Stimulated activated CD4-positive, alpha-beta T cell treated with anti-CD3 and anti-CD28 coated beads, Interleukin-4, amount 100 ng/mL, for 48 hours (primary cell): ENCODE data around the gene PRICKLE1.
"Not testable (repeated sequence)": the region's sequence is repeated elsewhere in the genome, so short reads cannot be mapped to it uniquely, and the experiment has no call there.

Experiments used
- DNase-seq, 2 donors: peaks; one replicate each; pipeline ENCODE4 v3.0.0-alpha.2; 2020; ENCODE audit warnings: low read depth in 2 of 2

The PRICKLE1 gene

DNA sequence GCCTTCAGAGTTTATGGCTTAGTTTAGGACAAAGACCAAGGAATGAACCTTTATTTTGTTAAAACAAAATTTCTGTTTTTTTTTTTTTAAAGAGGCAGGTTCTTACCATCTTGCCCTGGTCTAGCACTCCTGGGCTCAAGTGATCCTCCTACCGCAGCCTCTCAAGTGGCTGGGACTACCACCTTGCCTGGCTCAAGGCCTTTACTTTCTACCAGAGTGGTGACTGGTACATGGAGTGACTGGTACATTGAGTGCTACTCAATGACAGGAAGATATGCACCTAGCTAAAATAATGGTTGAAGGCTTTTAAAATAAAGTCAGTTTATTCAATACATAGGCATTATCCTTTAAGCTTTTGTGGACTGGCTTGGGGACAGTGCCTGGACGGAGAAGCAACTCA lies 32.6 kb downstream of the PRICKLE1 start:
- DNase-seq, result no peak

DNA sequence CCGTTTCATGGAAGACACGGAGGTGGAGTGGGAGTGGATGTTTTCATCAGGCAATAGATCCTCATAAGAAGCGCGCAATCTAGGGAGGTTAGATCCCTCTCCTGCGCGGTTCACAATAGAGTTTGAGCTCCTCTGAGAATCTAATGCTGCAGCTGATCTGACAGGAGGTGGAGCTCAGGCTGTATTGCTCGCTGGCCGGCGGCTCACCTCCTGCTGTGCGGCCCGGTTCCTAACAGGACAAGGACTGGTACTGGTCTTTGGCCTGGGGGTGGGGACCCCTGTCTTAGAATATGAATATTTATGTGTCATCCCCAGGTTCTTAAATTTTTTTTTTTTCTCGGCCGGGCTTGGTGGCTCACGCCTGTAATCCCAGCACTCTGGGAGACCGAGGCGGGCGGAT lies 36.7 kb downstream of the PRICKLE1 start:
- no peak for DNase-seq

DNA sequence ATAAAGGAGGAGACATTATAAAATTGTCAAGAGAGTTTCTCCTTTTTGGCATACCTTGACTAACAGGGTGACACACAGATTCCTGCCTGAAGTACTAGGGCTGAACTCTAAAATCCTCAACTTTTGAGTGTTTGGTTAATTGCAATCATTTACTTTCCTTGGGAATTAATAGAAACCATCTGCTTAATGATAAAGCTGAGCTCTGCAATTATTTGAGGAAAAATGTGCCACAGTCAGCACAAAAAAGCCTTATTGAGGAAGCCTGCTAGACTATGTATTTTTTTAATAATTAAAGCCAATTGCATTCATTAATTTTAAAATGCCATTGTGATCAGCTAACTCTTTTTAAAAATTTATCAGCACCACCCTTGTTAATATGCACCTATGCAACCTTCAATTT lies 38.7 kb downstream of the PRICKLE1 start:
- DNase-seq, result no peak

DNA sequence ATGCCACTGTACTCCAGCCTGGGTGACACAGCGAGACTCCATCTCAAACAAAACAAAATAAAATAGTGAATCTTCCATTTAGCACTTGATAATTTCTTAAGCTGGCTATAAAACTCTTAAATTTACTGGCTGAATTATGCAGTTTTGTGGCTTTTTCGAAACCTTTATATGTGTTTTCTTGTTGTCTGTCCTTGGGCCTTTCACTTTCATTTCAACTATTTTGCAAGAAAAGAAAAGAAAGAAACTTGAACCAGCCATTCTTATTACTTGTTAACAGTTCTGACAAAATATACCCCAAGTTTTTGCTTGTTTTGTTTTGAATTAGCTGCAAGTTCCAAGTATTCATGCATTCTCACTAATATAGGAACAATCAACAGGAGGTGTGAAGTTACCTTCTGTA lies 42.8 kb downstream of the PRICKLE1 start:
- DNase-seq, result no peak

DNA sequence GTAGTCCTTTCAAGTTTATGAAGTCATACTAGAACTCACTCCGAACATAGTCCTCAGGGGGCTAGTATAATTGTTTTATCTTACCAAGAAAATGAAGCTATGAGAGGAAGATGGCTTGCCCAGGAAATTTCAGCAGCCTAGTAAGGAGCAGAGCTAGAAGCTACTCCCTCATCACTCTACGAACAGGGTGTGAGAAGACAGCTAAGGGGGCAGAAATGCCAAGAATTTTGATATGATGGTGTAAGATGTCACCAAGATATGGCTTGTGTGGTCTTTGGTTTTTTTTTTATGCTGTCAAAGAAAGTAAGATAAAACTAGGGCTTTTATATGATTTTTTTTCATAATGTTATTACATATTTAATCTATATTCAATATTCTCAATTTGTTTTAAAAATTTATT lies 47.6 kb downstream of the PRICKLE1 start:
- DNase-seq, result no peak

DNA sequence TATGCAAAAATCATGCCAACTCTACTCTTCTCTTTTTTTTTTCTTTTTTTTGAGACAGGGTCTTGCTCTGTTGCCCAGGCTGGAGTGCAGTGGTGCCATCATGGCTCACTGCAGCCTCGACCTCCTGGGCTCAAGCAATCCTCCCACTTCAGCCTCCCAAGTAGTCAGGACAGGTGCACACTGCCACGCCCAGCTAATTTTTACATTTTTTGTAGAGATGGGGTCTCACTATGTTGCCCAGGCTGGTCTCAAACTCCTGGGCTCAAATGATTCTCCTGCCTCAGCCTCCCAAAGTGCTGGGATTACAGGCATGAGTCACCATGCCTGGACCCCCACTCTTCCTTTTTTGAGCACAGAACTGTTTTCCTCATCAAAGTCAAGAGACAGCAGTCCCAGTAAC lies 48.2 kb downstream of the PRICKLE1 start:
- DNase-seq, result not testable (repeated sequence)

DNA sequence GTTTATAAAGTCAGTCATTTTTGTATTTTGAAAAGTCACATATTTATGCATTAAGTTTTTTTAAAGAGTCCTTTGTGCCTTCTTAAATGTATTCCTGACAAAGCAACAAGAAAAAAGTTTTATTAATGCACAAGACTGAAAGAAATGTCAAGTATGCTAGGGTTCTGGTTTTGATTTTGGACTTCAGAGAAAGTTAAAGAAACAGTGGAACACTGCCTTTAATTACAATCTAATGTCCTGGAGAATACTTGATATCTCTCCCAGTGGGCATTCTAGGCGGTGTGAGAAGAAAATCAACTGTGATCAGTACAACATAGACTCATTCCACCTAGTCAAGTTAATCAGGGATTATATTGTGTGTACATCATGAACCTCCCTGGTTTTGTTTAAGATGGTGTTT lies 49.9 kb downstream of the PRICKLE1 start:
- no peak for DNase-seq

DNA sequence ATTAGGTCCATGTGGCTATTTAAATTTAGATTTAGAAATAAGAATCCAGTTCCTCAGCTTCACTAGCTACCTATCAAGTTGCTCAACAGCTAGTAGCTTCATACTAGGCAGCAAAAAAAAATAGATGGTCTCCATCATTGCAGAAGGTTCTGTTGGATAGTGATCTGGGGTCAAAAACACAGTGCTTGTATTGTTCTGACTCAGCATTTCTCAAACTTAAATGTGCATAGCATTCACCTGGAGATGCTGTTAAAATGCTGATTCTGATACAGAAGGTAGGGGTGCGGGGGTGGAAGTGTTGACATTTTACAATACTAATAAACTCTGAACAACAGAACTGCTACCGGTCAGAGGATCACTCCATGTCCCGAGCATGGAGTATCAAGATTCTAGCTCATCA lies 51.3 kb downstream of the PRICKLE1 start:
- no peak for DNase-seq

DNA sequence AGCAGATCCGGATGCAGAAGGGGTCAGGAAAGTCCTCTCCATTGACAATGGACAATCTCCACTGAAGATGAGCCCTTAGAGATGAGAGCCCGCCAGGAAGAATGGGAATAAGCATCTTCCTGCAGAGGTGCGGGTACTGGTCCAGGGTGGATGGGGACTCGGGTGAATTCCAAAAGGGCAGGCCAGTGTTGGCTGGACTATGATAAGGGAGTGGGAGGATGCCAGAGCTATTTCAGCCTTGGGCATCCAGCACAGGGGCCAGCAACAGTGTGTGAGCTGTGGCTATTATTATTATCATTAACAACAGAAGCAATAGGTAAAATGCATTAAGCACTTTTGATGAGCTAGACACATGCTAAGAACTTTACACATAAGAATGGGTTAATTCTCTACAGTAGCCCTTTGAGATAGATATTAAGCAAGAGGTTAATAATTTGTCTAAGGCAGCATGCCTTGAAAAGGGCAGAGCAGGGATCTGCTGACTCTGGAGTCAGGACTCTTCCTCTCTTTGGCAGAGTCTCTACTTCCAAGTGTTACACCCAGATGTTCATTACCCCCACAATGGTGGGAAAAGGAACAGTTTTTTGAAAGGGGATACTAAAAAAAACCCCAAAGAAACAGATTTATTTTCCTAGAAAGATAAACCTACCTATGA lies 55.2 kb downstream of the PRICKLE1 start:
- no peak for DNase-seq

DNA sequence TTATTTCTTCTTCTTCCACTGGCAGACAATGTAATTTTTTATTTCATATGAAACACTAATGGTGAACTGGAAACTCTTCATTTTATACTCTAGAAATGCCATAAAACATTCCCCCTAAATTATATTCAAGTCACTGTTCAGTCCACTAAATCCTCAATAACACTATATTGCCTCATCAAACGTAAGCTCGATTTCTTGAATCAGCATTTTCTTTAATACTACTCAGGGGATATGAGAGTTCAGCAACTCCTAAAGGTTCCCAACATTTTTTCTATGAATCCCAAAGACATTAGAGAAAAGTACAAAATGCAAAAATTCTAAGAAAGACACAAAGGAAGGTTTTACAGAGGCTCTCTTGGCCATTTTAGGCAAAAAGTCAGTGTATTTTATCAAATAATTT lies 59.3 kb downstream of the PRICKLE1 start:
- DNase-seq, result no peak

DNA sequence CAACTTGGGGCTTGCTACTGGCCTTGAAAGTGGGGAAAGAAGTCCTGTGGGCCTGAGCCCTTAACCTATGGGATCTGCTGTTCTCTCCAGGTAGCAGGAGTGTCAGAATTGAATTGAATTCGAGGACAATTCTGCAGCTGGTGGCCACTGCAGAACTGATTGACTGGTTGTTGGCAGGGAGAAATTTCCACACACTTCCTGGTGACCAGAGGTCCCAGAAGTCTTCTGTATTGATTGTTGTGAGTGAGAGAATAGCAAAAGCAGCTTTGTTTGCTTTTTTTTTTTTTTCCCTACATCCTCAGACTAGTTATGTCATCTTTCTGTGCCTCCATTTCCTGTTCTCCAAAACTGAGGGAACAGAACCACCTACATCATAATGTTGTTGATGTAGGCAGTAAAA lies 64.1 kb downstream of the PRICKLE1 start:
- no peak for DNase-seq

DNA sequence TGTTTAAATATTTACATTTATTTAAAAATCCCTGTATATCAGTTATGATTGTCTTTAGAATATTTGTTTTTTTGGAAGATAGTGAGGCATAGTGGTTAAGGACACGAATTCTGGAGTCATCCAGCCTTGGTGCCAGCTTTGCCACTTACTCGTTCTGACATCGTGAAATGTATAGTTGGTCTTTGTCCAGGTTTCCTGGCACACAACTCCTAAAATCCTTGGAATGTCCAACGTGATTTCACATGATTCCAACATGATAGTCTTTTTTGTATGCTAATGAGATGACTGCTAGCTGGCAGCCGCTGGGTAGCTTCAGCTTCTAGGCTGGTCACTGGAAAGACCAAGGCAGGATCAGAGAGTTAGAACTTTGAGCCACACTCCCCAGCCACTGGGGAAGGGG lies 64.8 kb downstream of the PRICKLE1 start:
- no peak for DNase-seq

DNA sequence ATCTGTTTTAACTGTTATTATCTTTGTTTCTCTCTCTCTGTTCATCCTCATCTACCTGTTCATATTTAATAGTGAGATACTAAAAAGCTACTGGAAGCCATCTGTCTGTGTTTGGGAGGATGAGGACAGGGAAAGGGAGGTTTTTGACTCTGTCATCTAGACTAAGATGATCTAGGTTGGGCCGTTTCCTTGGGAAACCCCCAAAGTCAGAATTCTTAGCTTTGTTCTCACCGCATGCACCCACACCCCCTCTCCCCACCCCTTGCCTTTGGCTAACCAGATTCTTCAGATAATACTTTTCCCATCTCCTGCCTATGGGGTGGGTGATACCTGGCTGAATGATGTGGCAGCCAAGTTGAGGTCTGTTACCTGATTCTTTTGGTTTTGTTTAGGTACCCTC lies 73.0 kb downstream of the PRICKLE1 start:
- no peak for DNase-seq

DNA sequence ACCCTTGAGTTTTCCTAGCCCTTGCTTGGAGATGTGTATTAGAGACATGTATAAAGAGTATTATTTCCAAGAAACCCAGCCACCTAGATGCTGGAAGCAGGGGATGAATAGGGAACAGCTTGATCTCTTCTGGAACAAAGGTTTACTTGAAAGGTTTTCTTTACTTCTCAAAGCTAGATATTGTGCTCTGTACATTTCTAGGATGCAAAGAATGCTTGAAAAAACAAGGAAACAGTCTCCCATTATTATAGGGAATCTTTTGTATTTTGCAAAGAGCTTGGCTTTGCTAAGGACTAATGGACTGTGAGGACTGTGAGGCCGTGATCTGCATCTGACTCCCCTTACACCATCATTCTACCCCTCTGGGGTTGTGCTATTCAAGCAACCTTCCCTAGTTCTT lies 77.9 kb downstream of the PRICKLE1 start:
- no peak for DNase-seq

DNA sequence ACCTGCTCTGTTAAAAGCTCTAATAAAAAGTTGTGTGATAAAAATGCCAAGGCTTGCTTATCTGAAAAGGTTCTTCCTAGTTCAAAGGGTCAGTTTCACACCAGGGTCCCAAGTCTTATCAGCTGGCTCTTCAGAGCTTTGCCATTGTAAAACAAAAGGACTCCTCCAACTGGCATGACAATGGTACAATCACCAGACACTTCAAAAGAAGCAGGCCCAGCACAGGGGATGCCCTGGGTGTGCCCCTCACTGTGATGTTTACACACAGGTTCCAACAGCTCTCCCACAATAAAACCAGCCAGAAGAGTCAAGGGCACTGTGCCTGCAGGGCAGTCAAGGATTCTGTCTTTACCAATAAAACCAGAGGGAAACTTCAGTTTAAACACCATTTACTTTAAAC lies 78.7 kb downstream of the PRICKLE1 start:
- DNase-seq, result no peak

DNA sequence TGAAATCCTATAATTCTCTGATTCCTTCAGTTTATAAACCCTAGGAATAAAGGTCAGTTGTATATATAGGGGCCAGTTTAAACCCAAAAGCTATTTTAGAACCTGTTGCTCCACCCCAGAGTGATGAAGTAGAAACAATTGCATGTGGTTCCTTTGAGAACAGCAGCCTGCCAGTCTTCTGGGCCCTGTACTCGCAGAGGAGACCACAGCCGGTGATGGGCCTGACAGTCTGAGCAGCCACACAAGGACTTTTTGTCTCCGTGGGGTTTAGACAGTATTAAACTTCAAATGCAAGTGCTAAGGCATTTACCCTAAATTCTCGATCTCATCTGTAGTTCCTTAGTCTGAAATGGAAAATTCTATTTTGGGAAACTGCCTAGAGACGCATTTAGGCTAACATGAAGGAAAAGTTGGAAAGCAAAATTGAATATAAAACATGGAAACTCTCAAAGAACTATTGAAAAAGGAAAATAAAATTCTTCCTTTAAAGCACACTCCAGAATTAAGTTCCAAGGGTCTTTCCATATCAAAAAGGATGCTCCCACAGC lies 80.6 kb downstream of the PRICKLE1 start:
- no peak for DNase-seq

DNA sequence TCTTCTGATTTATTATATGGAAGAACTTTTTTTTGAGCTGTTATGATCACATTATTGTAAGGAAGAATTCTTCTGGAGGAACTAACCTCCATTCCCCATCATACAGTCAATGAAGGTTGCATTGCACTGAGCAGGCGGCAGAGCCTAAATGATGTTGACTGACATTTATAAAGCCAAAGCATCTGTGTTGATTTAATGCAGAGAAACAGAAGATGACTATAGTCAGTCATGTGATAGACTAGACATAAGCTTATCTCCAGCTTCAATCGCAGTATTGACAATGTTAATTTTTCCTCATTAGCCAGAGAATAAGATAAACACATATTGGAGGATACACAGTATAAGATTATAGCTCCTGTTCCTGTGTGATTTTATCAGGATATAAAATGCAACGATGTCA lies 82.0 kb downstream of the PRICKLE1 start:
- no peak for DNase-seq

DNA sequence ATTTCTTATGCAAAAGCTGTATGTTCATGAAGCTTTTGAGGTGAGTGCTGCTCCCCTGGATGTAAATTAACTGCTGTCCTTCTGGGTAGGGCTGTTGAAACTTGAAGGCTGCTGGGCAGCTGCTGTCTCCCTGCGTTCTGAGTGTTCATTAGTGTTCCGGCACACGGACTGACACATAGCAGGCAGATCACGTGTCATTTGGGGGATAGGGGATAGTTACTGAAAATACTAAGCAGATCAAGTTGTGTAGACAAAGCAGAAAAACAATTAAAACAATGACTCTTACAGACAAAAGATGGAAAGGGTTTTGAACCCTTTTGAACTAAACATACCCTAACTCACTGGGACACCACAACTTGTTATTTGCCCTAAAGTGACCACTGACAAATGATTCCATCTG lies 82.5 kb downstream of the PRICKLE1 start:
- DNase-seq, result no peak

DNA sequence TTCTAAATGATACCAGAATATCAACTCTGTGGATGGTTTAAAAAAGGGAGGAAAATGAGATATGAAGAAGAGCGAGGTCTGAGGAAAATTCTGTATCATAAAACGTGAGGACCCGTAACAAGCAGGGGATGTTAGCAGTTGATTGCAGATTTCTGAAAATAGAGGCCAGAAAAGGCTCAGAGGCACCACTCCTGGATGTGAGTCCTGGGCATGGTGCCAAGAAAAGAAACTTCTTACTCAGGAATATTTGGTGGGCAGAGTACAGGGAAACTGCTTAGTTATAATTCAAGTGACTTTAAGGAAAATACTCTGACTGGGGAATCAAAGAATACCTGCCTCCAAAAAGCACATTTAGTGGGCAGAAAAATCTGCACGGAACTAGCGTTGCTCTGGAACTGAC lies 85.5 kb downstream of the PRICKLE1 start:
- no peak for DNase-seq

DNA sequence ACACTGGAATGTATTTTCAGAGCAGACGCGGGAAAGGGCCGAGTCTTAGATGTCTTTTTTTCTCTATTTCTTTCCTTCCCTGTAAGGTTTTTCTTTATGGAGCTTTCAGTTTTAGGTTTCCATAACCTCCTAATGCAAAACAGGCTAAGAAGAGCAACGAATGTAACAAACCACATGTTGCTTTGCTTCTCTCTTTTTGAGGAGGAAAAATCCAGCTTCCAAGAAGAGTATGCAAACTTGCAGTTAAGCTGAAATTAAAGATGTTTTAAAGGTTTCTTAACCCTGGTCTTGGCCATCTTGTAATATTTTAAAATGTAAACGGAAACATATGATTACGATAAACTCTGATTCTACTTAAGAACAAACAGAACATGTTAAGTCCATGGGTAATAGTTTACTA lies 86.9 kb downstream of the PRICKLE1 start:
- no peak for DNase-seq

DNA sequence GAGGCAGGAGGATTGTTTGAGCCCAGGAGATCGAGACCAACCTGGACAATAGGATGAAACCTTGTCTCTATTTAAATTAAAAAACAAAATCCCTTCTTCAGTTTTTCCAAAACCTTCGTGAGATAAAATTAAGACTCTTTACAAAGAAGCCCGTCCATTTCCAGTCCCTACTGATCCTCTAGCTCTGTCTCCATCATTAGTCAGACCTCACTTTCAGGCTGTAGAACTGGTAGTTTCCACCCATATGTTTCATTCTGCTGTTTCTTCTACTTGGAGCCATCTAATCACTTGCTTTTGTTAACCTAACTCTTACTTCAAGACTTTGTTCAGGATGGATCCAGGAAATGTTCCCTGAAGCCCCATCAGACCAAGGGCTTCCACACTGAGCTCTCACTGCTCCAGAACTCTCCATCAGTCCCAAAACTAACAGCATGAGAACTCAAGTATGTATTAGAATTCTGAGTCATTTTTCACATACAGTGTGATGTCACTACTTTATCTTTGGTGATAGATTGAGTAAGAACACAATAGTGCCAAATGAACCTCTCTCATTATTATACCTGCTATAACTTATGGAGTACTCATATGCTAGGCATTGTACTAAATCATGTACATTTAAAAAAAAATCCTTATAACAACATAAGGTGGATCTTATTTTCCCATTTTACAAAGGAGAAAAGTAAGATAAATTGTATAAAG lies 90.8 kb downstream of the PRICKLE1 start:
- DNase-seq, result no peak

DNA sequence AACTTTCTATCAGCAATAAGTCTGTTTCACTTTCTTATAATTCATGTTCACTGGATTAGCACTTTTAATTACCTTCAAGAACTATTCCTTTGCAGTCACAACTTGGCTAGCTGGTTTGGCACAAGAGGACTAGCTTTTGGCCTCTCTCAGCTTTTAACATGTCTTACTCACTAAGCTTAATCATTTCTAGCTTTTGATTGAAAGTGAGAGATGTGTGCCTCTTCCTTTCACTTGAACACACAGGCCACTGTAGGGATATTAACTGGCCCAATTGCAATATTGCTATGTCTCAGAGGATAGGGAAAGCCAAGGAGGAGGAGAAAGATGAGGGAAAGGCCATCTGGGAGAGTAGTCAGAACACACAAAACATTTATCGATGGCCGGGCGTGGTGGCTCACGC lies 92.7 kb downstream of the PRICKLE1 start:
- no peak for DNase-seq

DNA sequence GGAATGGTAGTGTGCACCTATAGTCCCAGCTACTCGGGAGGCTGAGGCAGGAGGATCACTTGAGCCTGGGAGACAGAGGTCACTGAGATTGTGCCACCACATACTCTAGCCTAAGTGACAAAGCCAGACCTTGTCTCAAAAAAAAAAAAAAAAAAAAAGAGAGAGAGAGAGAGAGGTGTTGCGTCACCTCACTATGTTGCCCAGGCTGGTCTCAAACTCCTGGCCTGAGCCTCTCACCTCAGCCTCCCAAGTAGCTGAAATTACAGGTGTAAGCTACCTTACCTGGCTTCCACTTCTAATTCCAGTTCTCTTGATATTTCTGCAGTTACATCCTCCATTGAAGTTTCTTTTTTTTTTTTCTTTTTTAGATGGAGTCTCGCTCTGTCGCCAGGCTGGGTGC lies 94.3 kb downstream of the PRICKLE1 start:
- DNase-seq, result no peak

DNA sequence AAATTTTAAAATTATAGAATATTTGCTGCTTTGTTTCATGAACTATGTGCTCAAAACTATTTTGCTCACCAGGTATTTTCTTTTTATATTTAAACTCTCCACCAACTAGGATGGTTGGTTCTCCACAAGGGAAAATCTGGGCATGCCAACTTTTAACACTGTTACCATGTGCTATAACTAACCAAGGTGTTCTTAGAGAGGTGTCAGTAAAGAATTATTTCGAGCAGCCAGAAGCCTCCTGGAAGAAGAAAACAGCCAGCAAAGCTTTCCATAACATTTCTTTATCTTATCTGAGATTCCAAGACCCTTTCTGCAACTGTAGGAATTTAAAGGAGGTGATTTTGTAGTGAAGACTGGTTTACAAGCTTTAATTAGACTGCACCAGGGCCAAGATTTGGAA lies 97.3 kb downstream of the PRICKLE1 start:
- no peak for DNase-seq
